IMR-90 (cell line): ENCODE results near the gene IGF1R. TPM values are rescaled to one million over a fixed set of nuclear protein-coding genes. Genes with fewer than 3 reads are reported as not detected.

Source experiments
- ATAC-seq: fragments of 200-7000 bp; cut with Tn5 transposase; 2 replicates; pipeline ENCODE4 v1.9.1; 2020; ENCODE audit warnings: low read depth, mild to moderate bottlenecking, moderate library complexity
- BruUV-seq: library from RNA; stranded (reverse); fragments of 400-500 nt; replicated peaks from 2 replicates; lab custom pipeline; 2021; lab: Mats Ljungman, UMichigan
- CTCF ChIA-PET: fragments of 300-600 bp; formaldehyde crosslinking; extraction: SDS; loops from one replicate; lab custom pipeline; 2021; ENCODE audit warnings: antibody characterized with exemption; lab: Yijun Ruan, JAX
- POLR2A ChIA-PET: fragments of 300-600 bp; sonication (Branson Sonifier 250); formaldehyde crosslinking; loops from one replicate; lab custom pipeline; 2022; ENCODE audit warnings: antibody characterized with exemption; ENCODE audit not compliant: unreplicated experiment; lab: Charles Lee
- DNase-seq: peaks from one replicate; pipeline ENCODE4 v3.0.0; 2013
- H2AFZ ChIP-seq: replicated peaks from 2 replicates; pipeline ENCODE3; 2013; ENCODE audit warnings: low read length, mild to moderate bottlenecking; ENCODE audit not compliant: poor library complexity
- H2AK5ac ChIP-seq: 2 replicates; pipeline ENCODE4 v1.6.1; 2013; ENCODE audit warnings: low read depth, low read length, inconsistent platforms
- H2AK9ac ChIP-seq: replicated peaks from 2 replicates; pipeline ENCODE3; 2013; ENCODE audit warnings: mild to moderate bottlenecking, low read depth, low read length, moderate library complexity; ENCODE audit not compliant: poor library complexity
- H2BK120ac ChIP-seq: 2 replicates; pipeline ENCODE4 v1.6.1; 2013; ENCODE audit warnings: low read depth, low read length, inconsistent platforms
- H2BK15ac ChIP-seq: 3 replicates; pipeline ENCODE4 v1.6.1; 2013; ENCODE audit warnings: low read depth, low read length, inconsistent platforms
- H2BK20ac ChIP-seq: 2 replicates; pipeline ENCODE4 v1.6.1; 2013; ENCODE audit warnings: low read depth, mild to moderate bottlenecking, inconsistent platforms, low read length, moderate library complexity
- H2BK5ac ChIP-seq: 2 replicates; pipeline ENCODE4 v1.6.1; 2013; ENCODE audit warnings: mild to moderate bottlenecking, low read depth, low read length, inconsistent platforms; ENCODE audit not compliant: poor library complexity, severe bottlenecking
- H3K14ac ChIP-seq: replicated peaks from 2 replicates; pipeline ENCODE4 v1.6.1; 2013; ENCODE audit warnings: low read depth, low read length, inconsistent platforms
- H3K18ac ChIP-seq: 2 replicates; pipeline ENCODE4 v1.6.1; 2013; ENCODE audit warnings: low read depth, low read length, control low read depth
- H3K23ac ChIP-seq: 2 replicates; pipeline ENCODE4 v1.6.1; 2013; ENCODE audit warnings: low read depth, low read length, inconsistent platforms
- H3K27ac ChIP-seq: 2 replicates; pipeline ENCODE4 v1.5.1; 2013; ENCODE audit warnings: mild to moderate bottlenecking, control low read depth, low read length; ENCODE audit not compliant: insufficient read depth
- H3K27me3 ChIP-seq: 2 replicates; pipeline ENCODE4 v1.6.1; 2013; ENCODE audit warnings: low read length; ENCODE audit not compliant: control insufficient read depth, insufficient read depth
- H3K36me3 ChIP-seq: 2 replicates; pipeline ENCODE4 v1.6.1; 2013; ENCODE audit warnings: low read length, mixed read lengths; ENCODE audit not compliant: control insufficient read depth, insufficient read depth
- H3K4ac ChIP-seq: 2 replicates; pipeline ENCODE4 v1.6.1; 2013; ENCODE audit warnings: low read depth, low read length, inconsistent platforms
- H3K4me1 ChIP-seq: 2 replicates; pipeline ENCODE4 v1.6.1; 2013; ENCODE audit warnings: low read length, mixed read lengths; ENCODE audit not compliant: control insufficient read depth, insufficient read depth
- H3K4me2 ChIP-seq: 2 replicates; pipeline ENCODE4 v1.6.1; 2013; ENCODE audit warnings: low read depth, mild to moderate bottlenecking, control low read depth, low read length, moderate library complexity
- H3K4me3 ChIP-seq: 2 replicates; pipeline ENCODE4 v1.5.1; 2013; ENCODE audit warnings: low read depth, mild to moderate bottlenecking, control low read depth, low read length, moderate library complexity; ENCODE audit not compliant: insufficient read depth
- H3K56ac ChIP-seq: 2 replicates; pipeline ENCODE4 v1.6.1; 2013; ENCODE audit warnings: low read length, inconsistent platforms; ENCODE audit not compliant: insufficient read depth; ENCODE audit errors: extremely low read depth
- H3K79me1 ChIP-seq, 2 experiments: 2 replicates each; pipeline ENCODE4 v1.6.1; 2013; ENCODE audit warnings: low read length in 2 of 2, inconsistent platforms in 1 of 2, low read depth in 1 of 2
- H3K9ac ChIP-seq: 2 replicates; pipeline ENCODE4 v1.6.1; 2013; ENCODE audit warnings: low read depth, low read length, control low read depth
- H3K9me1 ChIP-seq: 2 replicates; pipeline ENCODE4 v1.6.1; 2013; ENCODE audit warnings: low read length, inconsistent platforms; ENCODE audit not compliant: insufficient read depth
- H3K9me3 ChIP-seq: 2 replicates; pipeline ENCODE4 v1.6.1; 2013; ENCODE audit warnings: low read length; ENCODE audit not compliant: control insufficient read depth, insufficient read depth
- H4K20me1 ChIP-seq: 2 replicates; pipeline ENCODE4 v1.6.1; 2013; ENCODE audit warnings: low read length, inconsistent platforms; ENCODE audit not compliant: insufficient read depth
- H4K5ac ChIP-seq: 2 replicates; pipeline ENCODE4 v1.6.1; 2013; ENCODE audit warnings: mild to moderate bottlenecking, low read depth, low read length, control low read depth
- H4K8ac ChIP-seq, 2 experiments: 2 replicates each; pipeline ENCODE4 v1.6.1; 2013; ENCODE audit warnings: low read depth in 2 of 2, low read length in 2 of 2, control low read depth in 1 of 2, inconsistent platforms in 1 of 2
- H4K91ac ChIP-seq: 2 replicates; pipeline ENCODE4 v1.6.1; 2013; ENCODE audit warnings: low read depth, low read length, inconsistent platforms; ENCODE audit not compliant: insufficient read depth
- CEBPB ChIP-seq: IDR thresholded peaks from 2 replicates; pipeline ENCODE4 v1.6.1; 2012; ENCODE audit warnings: low read depth, low read length, improper control_type of control experiment
- CHD1 ChIP-seq: IDR thresholded peaks from 2 replicates; pipeline ENCODE4 v1.6.1; 2012; ENCODE audit warnings: low read depth, low read length, improper control_type of control experiment
- CTCF ChIP-seq: conservative IDR thresholded peaks from 2 replicates; pipeline ENCODE4 v1.5.1; 2012; ENCODE audit warnings: mild to moderate bottlenecking, low read depth, low read length, improper control_type of control experiment
- ELK1 ChIP-seq: fragments of 150-350 bp; IDR thresholded peaks from 2 replicates; pipeline ENCODE4 v1.6.1; 2016; ENCODE audit warnings: low read depth, mild to moderate bottlenecking, low read length, moderate library complexity, borderline replicate concordance
- FOS ChIP-seq: fragments of 150-350 bp; IDR thresholded peaks from 2 replicates; pipeline ENCODE4 v1.6.1; 2016; ENCODE audit warnings: low read depth, low read length
- MAFK ChIP-seq: IDR thresholded peaks from 2 replicates; pipeline ENCODE4 v1.6.1; 2012; ENCODE audit warnings: low read depth, low read length, improper control_type of control experiment
- NFE2L2 ChIP-seq: fragments of 150-350 bp; IDR thresholded peaks from 2 replicates; pipeline ENCODE4 v1.6.1; 2016; ENCODE audit warnings: low read depth, mild to moderate bottlenecking, low read length
- POLR2A ChIP-seq: IDR thresholded peaks from 2 replicates; pipeline ENCODE4 v1.6.1; 2012; ENCODE audit warnings: mild to moderate bottlenecking, low read depth, low read length
- RAD21 ChIP-seq: IDR thresholded peaks from 2 replicates; pipeline ENCODE4 v1.6.1; 2012; ENCODE audit warnings: low read length, improper control_type of control experiment
- RCOR1 ChIP-seq: IDR thresholded peaks from 2 replicates; pipeline ENCODE4 v1.6.1; 2012; ENCODE audit warnings: mild to moderate bottlenecking, low read length, improper control_type of control experiment; ENCODE audit not compliant: insufficient replicate concordance
- RFX5 ChIP-seq: IDR thresholded peaks from 2 replicates; pipeline ENCODE4 v1.8.0; 2012; ENCODE audit warnings: low read depth, mild to moderate bottlenecking, low read length, moderate library complexity
- USF2 ChIP-seq: fragments of 150-350 bp; IDR thresholded peaks from 2 replicates; pipeline ENCODE4 v1.6.1; 2017; ENCODE audit warnings: mild to moderate bottlenecking, antibody characterized with exemption, low read length, low read depth
- WGBS, 2 experiments: methylation state at CpG; one replicate each; pipeline versions ENCODE4 v1.1.5 to v1.1.7; 2013; ENCODE audit warnings: missing lambda C conversion rate in 2 of 2; ENCODE audit not compliant: insufficient read length in 1 of 2; ENCODE audit errors: extremely low coverage in 2 of 2; 5-methylcytosine and 5-hydroxymethylcytosine counted together
- dilution Hi-C: fragments of 300-500 bp; cut with HindIII; formaldehyde crosslinking; loops from one replicate; pipeline ENCODE4 v1.14.3; 2018; ENCODE audit warnings: low sequenced_read_pairs; ENCODE audit not compliant: unreplicated experiment
- in situ Hi-C: fragments of 300-500 bp; cut with MboI; formaldehyde crosslinking; loops from 3 replicates; pipeline ENCODE4 v1.14.3; 2019; ENCODE audit warnings: low sequenced_read_pairs, inconsistent platforms, mixed read lengths
- intact Hi-C: fragments of 100-400 bp; cut with micrococcal nuclease; formaldehyde crosslinking; loops from 2 replicates; pipeline ENCODE4 v1.10.0; 2022
- polyA plus RNA-seq, 3 experiments: library from polyadenylated mRNA; depleted of rRNA; stranded (reverse); fragments of >200 nt; gene quantifications; 2 replicates each; pipeline ENCODE4 v1.2.3, GENCODE V29; 2012; ENCODE audit warnings: low replicate concordance in 1 of 3
- total RNA-seq: library from RNA; depleted of rRNA; stranded (reverse); fragments of >200 nt; gene quantifications from 2 replicates; pipeline ENCODE4 v1.2.3, GENCODE V29; 2012

Gene IGF1R
- total and polyA plus RNA-seq, 2 of the 4 experiments (the other 2 are of a cell fraction): 24.0 to 24.9 TPM

GRCh38 chr15:98760112-98760826, 111.9 kb downstream of the IGF1R start (continued):
- TF ChIP-seq CHD1: no peak

- H3K4me1 ChIP-seq: peaks cover 22% of the 10 kb centered on the region
- H3K14ac ChIP-seq: 0 out of 2 replicates have a peak overlapping the region, but pooled peaks have one; percentile 14
- no peak overlapping the region for H4K5ac ChIP-seq
- ChIA-PET CTCF (interaction anchor here (1.1 kb wide), 1 partner anchor 96 kb away, joined by 3 read pairs; no protein-coding TSS in a partner anchor), POLR2A (no interaction called here)
- DNase-seq (no peak), ATAC-seq (no peak)
- no peak overlapping the region for H2BK15ac ChIP-seq
- H3K9me1 ChIP-seq: peaks cover 32% of the 10 kb centered on the region
- peak overlapping the region; percentile 14; the same call in 1 of the 2 replicates for H2AK5ac ChIP-seq
- H4K20me1 ChIP-seq: peaks cover 76% of the 10 kb centered on the region
- H3K27ac ChIP-seq: no peak overlapping the region
- in situ Hi-C loops (no loop called here), intact Hi-C loops (no loop called here), dilution Hi-C loops (no loop called here)
- no peak overlapping the region for H2BK120ac ChIP-seq
- no peak for TF ChIP-seq CTCF
- no peak for TF ChIP-seq RFX5
- no peak for TF ChIP-seq USF2
- TF ChIP-seq RCOR1: no peak
- TF ChIP-seq CHD1: no peak
- TF ChIP-seq ELK1: no peak
- no peak for TF ChIP-seq POLR2A
- no peak for TF ChIP-seq FOS
- TF ChIP-seq MAFK: no peak
- no peak for TF ChIP-seq CEBPB
- no peak for TF ChIP-seq RAD21
- no peak for TF ChIP-seq NFE2L2
- WGBS, 2 experiments: 60% methylated on average over 2 of the region's 2 CpGs; no CpG with 5 or more reads in 1 of the 2 experiments
- H3K79me1 ChIP-seq: peaks cover 23 to 73% of the 10 kb centered on the region in 2 experiments
- no peaks in the 10 kb centered on the region; the same call in 1 of the 2 replicates for H3K36me3 ChIP-seq
- H3K9ac ChIP-seq: no peak overlapping the region
- H2BK20ac ChIP-seq: no peak overlapping the region
- H3K23ac ChIP-seq: peak overlapping the region; percentile 43
- no peak overlapping the region for H2AFZ ChIP-seq
- no peak overlapping the region for H3K4ac ChIP-seq
- H2BK5ac ChIP-seq: no peak overlapping the region
- no peak overlapping the region for H4K8ac ChIP-seq
- H2AK9ac ChIP-seq: peak overlapping the region; percentile 39
- H3K9me3 ChIP-seq: no peaks in the 10 kb centered on the region
- H3K56ac ChIP-seq: no peak overlapping the region
- BruUV-seq: no TSS peak
- no peak overlapping the region for H3K4me3 ChIP-seq
- no peak overlapping the region for H3K18ac ChIP-seq
- no peaks in the 10 kb centered on the region for H3K27me3 ChIP-seq
- H3K4me2 ChIP-seq: no peak overlapping the region
- H4K91ac ChIP-seq: no peak overlapping the region
Observed at GRCh38 chr15:98760975-98761374, 112.6 kb downstream of the IGF1R start.
